GM19328 (cell line): Measurements from ENCODE around the gene KCTD17.

Source experiments
- ATAC-seq: cut with Tn5 transposase; IDR thresholded peaks from one replicate; pipeline ENCODE4 v1.9.1; 2021; ENCODE audit warnings: mild to moderate bottlenecking, moderate library complexity; ENCODE audit not compliant: unreplicated experiment

Gene KCTD17

GRCh38 chr22:37100589-37101127 lies 49.1 kb downstream of the KCTD17 start:
- no peak for ATAC-seq

GRCh38 chr22:37101311-37102066 lies 49.9 kb downstream of the KCTD17 start:
- no peak for ATAC-seq

- ATAC-seq, result no peak
Measured at GRCh38 chr22:37103151-37103550, 51.6 kb downstream of the KCTD17 start.

- no peak for ATAC-seq
Measured at GRCh38 chr22:37103656-37104452, 52.3 kb downstream of the KCTD17 start.

- no peak for ATAC-seq
Measured at GRCh38 chr22:37105154-37105553, 53.6 kb downstream of the KCTD17 start.

GRCh38 chr22:37105990-37106389 lies 54.4 kb downstream of the KCTD17 start:
- ATAC-seq, result no peak

GRCh38 chr22:37107816-37108621 lies 56.5 kb downstream of the KCTD17 start:
- no peak for ATAC-seq

- no peak for ATAC-seq
Measured at GRCh38 chr22:37109242-37109917, 57.8 kb downstream of the KCTD17 start, which contains the start of gene TMPRSS6. Gene TMPRSS6 (minus strand): TSS chr22:37109713. CDS start chr22:37103417, 6,296 bp downstream.

- ATAC-seq, result no peak
Measured at GRCh38 chr22:37111156-37111717, 59.7 kb downstream of the KCTD17 start.

- ATAC-seq, result no peak
Measured at GRCh38 chr22:37112084-37112728, 60.7 kb downstream of the KCTD17 start.
